PC-3 (cell line): ENCODE data around the gene ERICH2.
"Not testable (repeated sequence)": the region's sequence is repeated elsewhere in the genome, so short reads cannot be mapped to it uniquely, and the experiment has no call there.

Source experiments
- CTCF ChIP-seq: fragments of 300-600 bp; sonication (generic); conservative IDR thresholded peaks from 2 replicates; pipeline ENCODE4 v1.5.1; 2017; ENCODE audit warnings: antibody characterized with exemption, low read depth, mild to moderate bottlenecking, low read length
- EZH2 ChIP-seq: fragments of 300-600 bp; sonication (generic); IDR thresholded peaks from one replicate; pipeline ENCODE4 v1.6.1; 2017; ENCODE audit warnings: antibody characterized with exemption, mild to moderate bottlenecking, low read length; ENCODE audit not compliant: unreplicated experiment
- EZH2phosphoT487 ChIP-seq: fragments of 300-600 bp; sonication (generic); IDR thresholded peaks from 2 replicates; pipeline ENCODE4 v1.6.1; 2018; ENCODE audit warnings: mild to moderate bottlenecking, antibody characterized with exemption, low read length, borderline replicate concordance

GRCh38 chr2:170751555-170751954 is 18.6 kb upstream of the ERICH2 start:
- not testable (repeated sequence) for TF ChIP-seq CTCF, EZH2, EZH2phosphoT487
